Dermis microvascular lymphatic vessel endothelial cell (primary cell): ENCODE results near the gene EFR3B. TPM values are rescaled to one million over a fixed set of nuclear protein-coding genes. Genes with fewer than 3 reads are reported as not detected.
A peak's percentile ranks its signal among the peaks of the same experiment; 100 is the strongest.
"Not testable (repeated sequence)": the region's sequence is repeated elsewhere in the genome, so short reads cannot be mapped to it uniquely, and the experiment has no call there.

Experiments used
- DNase-seq, 2 donors: peaks; one replicate each; pipeline versions ENCODE4 v3.0.0 to v3.0.0-alpha.2; 2010; ENCODE audit warnings: low read depth in 2 of 2
- total RNA-seq: library from RNA; depleted of rRNA; stranded (reverse); fragments of >200 nt; gene quantifications from 2 replicates; pipeline ENCODE4 v1.2.1, GENCODE V29; 2014

Gene EFR3B
- total RNA-seq, 1 donor from 2014 or later: 0.39 TPM

GRCh38 chr2:25072606-25073005, 30.7 kb downstream of the EFR3B start:
- DNase-seq: no peak

- no peak for DNase-seq
Observed at GRCh38 chr2:25073025-25073424, 31.1 kb downstream of the EFR3B start.

- no peak for DNase-seq
Observed at GRCh38 chr2:25073914-25074313, 32.0 kb downstream of the EFR3B start.

- DNase-seq: no peak
Observed at GRCh38 chr2:25074826-25075225, 33.0 kb downstream of the EFR3B start.

GRCh38 chr2:25076749-25077148, 34.9 kb downstream of the EFR3B start:
- DNase-seq: no peak

GRCh38 chr2:25077789-25078169, 35.9 kb downstream of the EFR3B start:
- no peak for DNase-seq

- DNase-seq: peak; percentile 30 to 88
Observed at GRCh38 chr2:25078170-25079049, 36.5 kb downstream of the EFR3B start.

- no peak for DNase-seq
Observed at GRCh38 chr2:25079050-25079635, 37.3 kb downstream of the EFR3B start.

GRCh38 chr2:25081237-25081790, 39.4 kb downstream of the EFR3B start:
- DNase-seq: no peak

GRCh38 chr2:25082002-25082622, 40.2 kb downstream of the EFR3B start:
- no peak for DNase-seq

GRCh38 chr2:25085761-25086560, 44.1 kb downstream of the EFR3B start:
- DNase-seq: no peak

GRCh38 chr2:25088817-25089516, 47.1 kb downstream of the EFR3B start:
- no peak for DNase-seq

- no peak for DNase-seq
Observed at GRCh38 chr2:25089605-25090315, 47.9 kb downstream of the EFR3B start.

GRCh38 chr2:25090801-25091200, 48.9 kb downstream of the EFR3B start:
- no peak for DNase-seq

- DNase-seq: no peak
Observed at GRCh38 chr2:25091265-25091664, 49.4 kb downstream of the EFR3B start.

GRCh38 chr2:25098056-25098455, 56.2 kb downstream of the EFR3B start:
- peak in 1 of 2 donors; percentile 17 for DNase-seq

GRCh38 chr2:25098670-25099486, 57.0 kb downstream of the EFR3B start:
- peak; percentile 91 to 97 for DNase-seq

GRCh38 chr2:25102352-25102751, 60.5 kb downstream of the EFR3B start:
- not testable (repeated sequence) for DNase-seq

- DNase-seq: no peak
Observed at GRCh38 chr2:25103287-25103871, 61.5 kb downstream of the EFR3B start.
